BLaER1 (cell line): ENCODE results near the gene SH3PXD2A.

Source experiments
- H3K27ac ChIP-seq: shearing (Covaris generic); formaldehyde crosslinking; 2 replicates; pipeline ENCODE4 v1.8.1; 2022
- H3K27me3 ChIP-seq: shearing (Covaris generic); formaldehyde crosslinking; 2 replicates; pipeline ENCODE4 v1.8.1; 2022
- H3K36me3 ChIP-seq: shearing (Covaris generic); formaldehyde crosslinking; 2 replicates; pipeline ENCODE4 v1.8.1; 2022
- H3K4me1 ChIP-seq: shearing (Covaris generic); formaldehyde crosslinking; 2 replicates; pipeline ENCODE4 v1.8.1; 2022
- H3K4me2 ChIP-seq: shearing (Covaris generic); formaldehyde crosslinking; 2 replicates; pipeline ENCODE4 v1.8.1; 2022
- H3K4me3 ChIP-seq: shearing (Covaris generic); formaldehyde crosslinking; 2 replicates; pipeline ENCODE4 v1.8.1; 2022
- H3K9ac ChIP-seq: shearing (Covaris generic); formaldehyde crosslinking; 2 replicates; pipeline ENCODE4 v1.8.1; 2022
- H3K9me3 ChIP-seq: shearing (Covaris generic); formaldehyde crosslinking; 2 replicates; pipeline ENCODE4 v1.8.1; 2022
- H4K20me1 ChIP-seq: shearing (Covaris generic); formaldehyde crosslinking; 2 replicates; pipeline ENCODE4 v1.8.1; 2022
- Cebpa-rat ChIP-seq: shearing (Covaris generic); IDR thresholded peaks from 2 replicates; pipeline ENCODE4 v1.8.1; 2022

Gene SH3PXD2A

DNA sequence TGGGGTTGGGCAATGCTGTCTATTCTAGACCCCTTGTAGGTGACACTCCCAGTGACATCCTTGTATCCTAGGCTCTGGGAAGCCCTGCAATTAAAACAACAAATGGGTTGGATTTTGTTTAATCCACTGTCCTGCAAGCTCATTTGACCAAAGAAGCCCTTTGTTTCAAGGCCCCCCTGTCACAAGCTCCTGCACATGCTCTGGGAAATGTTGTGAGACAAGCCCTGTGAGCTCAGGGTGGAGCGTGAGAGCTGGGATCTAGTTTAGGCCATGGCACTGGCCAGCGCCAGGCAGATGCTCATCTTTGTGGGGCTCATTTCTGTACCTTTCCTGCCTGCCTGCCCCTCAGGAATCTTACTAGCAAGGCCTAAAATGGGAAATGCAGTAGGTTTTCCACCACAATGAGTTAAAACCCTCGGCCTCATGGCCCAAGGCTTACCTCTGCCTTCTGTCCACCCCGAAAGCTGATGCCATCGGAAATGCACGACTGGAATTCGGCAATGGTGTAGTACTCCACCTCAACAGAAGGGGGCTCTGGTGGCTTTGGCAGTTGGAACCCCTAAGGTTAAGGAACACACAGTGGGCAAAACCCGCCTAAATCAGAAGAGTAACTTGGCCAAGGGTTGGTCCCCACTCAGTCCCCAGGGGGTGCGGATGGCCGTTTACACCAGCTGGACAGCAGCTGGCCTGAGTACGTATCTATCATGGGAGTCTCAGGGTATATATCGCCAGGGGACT lies 249.8 kb downstream of the SH3PXD2A start:
- Histone ChIP-seq H3K9me3 (peaks cover 15% of the 10 kb centered on the region), H3K27me3 (no peaks in the 10 kb centered on the region), H3K4me1 (no peaks in the 10 kb centered on the region), H3K27ac (no peak overlapping the region), H3K4me2 (no peak overlapping the region), H3K9ac (no peak overlapping the region), H3K36me3 (peaks cover 90% of the 10 kb centered on the region), H3K4me3 (no peak overlapping the region), H4K20me1 (peaks cover 29% of the 10 kb centered on the region)
- no peak for TF ChIP-seq Cebpa-rat

DNA sequence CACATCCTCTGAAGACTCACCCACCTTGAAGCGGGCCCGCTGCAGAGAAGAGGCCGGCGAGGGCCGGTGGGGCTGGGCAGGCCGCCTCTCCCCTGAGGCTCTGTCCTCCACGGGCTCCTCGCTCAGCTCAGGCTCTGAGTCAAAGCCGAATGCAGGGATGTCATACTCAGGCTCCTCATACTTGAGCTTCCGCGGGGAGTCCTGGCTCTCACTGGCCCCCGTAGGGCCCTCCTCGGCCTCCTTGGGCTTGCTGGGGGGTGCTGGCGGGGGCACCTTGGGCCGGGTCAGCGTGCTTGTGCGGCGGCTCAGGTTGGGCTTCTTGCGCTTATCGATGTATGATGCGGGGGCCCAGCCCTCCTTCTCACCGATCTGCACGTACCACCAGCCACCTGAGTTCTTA lies 252.0 kb downstream of the SH3PXD2A start:
- peaks cover 75% of the 10 kb centered on the region for H3K36me3 ChIP-seq
- no peak overlapping the region for H3K9ac ChIP-seq
- H3K9me3 ChIP-seq: peaks cover 11% of the 10 kb centered on the region
- peaks cover 32% of the 10 kb centered on the region for H4K20me1 ChIP-seq
- no peak overlapping the region for H3K4me2 ChIP-seq
- no peak overlapping the region for H3K27ac ChIP-seq
- H3K27me3 ChIP-seq: no peaks in the 10 kb centered on the region
- TF ChIP-seq Cebpa-rat: no peak
- no peak overlapping the region for H3K4me3 ChIP-seq
- peaks cover 3% of the 10 kb centered on the region; the same call in 1 of the 2 replicates for H3K4me1 ChIP-seq

DNA sequence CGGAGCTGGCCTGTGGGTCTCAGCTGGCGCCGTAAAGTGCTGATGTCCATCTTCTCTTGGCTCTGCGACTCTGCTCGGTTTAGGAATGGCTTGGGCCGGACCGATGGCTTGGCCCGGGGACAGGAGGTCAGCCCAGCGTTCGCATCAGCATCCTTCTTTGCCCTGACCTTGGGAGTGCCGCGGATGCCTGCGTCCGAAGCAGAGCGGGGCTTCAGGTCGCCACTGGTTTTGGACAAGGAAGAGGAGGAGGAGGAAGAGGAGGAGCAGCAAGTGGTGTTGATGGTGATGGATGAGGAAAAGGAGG lies 252.6 kb downstream of the SH3PXD2A start:
- Histone ChIP-seq H3K4me1 (peaks cover 9% of the 10 kb centered on the region), H4K20me1 (peaks cover 37% of the 10 kb centered on the region), H3K9ac (no peak overlapping the region), H3K4me2 (no peak overlapping the region), H3K9me3 (peaks cover 7% of the 10 kb centered on the region), H3K4me3 (no peak overlapping the region), H3K36me3 (peaks cover 70% of the 10 kb centered on the region), H3K27me3 (no peaks in the 10 kb centered on the region), H3K27ac (no peak overlapping the region)
- TF ChIP-seq Cebpa-rat: no peak

DNA sequence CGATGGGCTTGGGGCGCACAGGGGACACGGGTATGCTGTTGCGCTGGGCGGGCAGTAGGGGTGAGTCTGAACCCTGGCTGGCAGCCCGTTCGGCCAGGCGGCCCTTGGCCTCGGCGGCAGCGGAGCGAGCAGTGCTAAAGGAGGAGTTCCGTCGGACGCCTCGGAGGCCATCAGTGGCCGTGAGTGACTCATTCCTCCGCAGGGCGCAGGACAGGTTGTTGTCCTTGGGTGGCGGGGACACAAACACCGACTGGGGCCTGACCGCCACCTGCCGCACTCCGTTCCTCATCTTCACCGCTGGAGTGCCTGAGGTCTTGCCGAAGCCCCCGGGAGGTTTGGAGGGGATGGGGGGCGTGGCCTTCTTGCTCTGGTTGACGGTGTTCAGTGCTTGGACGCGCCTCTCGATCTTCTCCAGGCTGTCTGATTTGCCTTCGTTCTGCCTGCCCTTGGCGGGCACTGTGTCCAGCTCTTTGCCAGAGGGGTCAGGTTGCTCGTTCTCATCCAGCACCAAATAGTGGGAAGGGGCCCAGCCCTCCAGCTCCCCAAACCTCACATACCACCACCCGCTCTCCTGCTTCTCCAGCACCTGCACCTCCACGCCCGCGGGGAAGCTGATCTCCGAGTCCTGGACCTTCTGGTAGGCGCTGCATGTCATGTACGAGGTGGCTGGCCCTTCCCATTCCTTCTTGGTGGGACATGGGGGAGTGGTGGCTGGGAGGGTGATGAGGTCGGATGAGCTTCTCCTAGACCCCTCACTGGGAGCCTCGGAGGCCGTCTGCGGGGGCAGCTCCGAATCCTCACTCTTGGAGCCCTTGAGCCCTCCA lies 253.1 kb downstream of the SH3PXD2A start:
- Histone ChIP-seq H3K27ac (no peak overlapping the region), H4K20me1 (peaks cover 43% of the 10 kb centered on the region), H3K9me3 (peaks cover 3% of the 10 kb centered on the region; the same call in 1 of the 2 replicates), H3K9ac (no peak overlapping the region), H3K4me1 (peaks cover 15% of the 10 kb centered on the region), H3K36me3 (peaks cover 68% of the 10 kb centered on the region), H3K4me3 (no peak overlapping the region), H3K4me2 (no peak overlapping the region), H3K27me3 (no peaks in the 10 kb centered on the region)
- no peak for TF ChIP-seq Cebpa-rat

DNA sequence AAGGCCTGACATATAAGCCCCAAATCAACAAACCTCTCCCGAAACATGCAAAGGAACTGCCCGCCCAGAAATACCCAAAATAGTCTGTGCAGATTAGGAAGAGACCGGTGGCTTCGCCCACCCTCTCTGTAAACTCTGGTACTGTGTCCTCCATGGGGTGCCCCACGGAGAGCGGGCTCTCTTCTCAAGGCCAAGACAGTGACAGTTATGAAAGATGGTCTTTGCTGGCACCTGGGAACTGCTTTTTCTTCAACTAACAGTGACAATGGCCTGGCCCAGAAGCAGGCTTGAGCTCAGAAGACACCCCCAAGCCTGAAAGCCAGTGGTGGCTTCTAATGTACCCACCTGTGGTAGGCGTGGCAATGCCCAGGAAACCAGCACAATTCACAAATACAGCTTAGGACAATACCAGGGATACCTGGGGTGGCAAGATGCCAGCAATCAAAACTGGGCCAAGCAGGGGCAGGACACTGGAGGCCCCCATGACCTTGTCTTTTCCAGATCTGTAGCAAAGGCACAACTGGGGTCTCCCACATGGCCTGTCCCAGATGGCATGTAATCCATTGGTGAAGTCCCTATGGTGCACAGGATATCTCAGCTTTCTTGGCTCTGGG lies 254.3 kb downstream of the SH3PXD2A start:
- Histone ChIP-seq H3K36me3 (peaks cover 61% of the 10 kb centered on the region), H3K9ac (no peak overlapping the region)
- no peak for TF ChIP-seq Cebpa-rat

DNA sequence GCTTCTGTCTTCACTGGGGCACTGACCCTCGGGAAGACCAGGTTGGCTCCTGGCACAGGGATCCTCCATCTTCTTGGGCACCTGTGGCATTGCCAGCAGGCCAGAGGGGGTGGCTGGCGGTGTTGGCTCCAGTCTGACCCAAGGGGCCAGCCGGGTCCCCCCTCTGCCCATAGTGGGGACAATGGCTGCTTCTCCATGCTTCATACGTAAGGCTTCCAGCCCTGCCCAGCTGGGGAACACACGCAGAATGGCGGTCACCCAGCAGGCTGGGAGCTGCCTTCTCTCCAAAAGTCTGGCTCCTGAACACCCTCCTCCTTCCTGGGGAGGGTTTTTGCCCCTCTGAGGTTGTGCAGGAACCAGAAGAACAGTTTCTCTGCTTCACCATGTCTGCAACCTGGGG lies 255.1 kb downstream of the SH3PXD2A start:
- Histone ChIP-seq H3K9ac (no peak overlapping the region), H4K20me1 (peaks cover 62% of the 10 kb centered on the region), H3K36me3 (peaks cover 54% of the 10 kb centered on the region), H3K4me3 (no peak overlapping the region), H3K4me1 (peaks cover 28% of the 10 kb centered on the region), H3K27ac (peak overlapping the region; percentile 33), H3K4me2 (no peak overlapping the region), H3K27me3 (no peaks in the 10 kb centered on the region), H3K9me3 (no peaks in the 10 kb centered on the region)
- TF ChIP-seq Cebpa-rat: no peak

More for the DNA sequence above, 254.3 kb downstream of the SH3PXD2A start:
- Histone ChIP-seq H3K4me2 (no peak overlapping the region), H3K4me3 (no peak overlapping the region), H3K27me3 (no peaks in the 10 kb centered on the region), H3K4me1 (peaks cover 27% of the 10 kb centered on the region), H4K20me1 (peaks cover 54% of the 10 kb centered on the region), H3K9me3 (no peaks in the 10 kb centered on the region), H3K27ac (peak overlapping the region; percentile 33)

DNA sequence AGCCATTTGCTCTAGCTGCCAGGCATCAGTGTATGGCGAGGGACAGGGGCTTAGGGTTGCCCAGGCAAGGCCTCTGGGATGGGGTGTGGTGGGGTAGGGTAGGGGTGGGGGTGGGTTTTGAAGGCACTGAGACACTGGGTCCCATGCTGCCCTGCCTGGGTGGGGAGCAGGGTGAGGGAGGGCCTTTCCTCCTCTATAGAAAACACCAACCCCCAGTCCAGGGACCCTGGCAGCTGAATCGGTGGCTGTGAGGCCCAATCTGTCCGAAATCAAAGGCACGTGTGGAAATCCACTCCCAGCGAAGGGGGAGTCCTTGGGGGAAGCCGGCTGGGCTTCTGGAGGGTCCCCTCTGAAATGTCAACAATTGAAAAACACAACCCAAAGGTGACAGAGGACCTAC lies 255.5 kb downstream of the SH3PXD2A start:
- Histone ChIP-seq H3K4me2 (no peak overlapping the region), H3K27ac (peak overlapping the region; percentile 33; the same call in 1 of the 2 replicates), H3K9me3 (no peaks in the 10 kb centered on the region), H3K9ac (no peak overlapping the region), H3K4me1 (peaks cover 28% of the 10 kb centered on the region), H3K4me3 (no peak overlapping the region), H3K36me3 (peaks cover 50% of the 10 kb centered on the region), H3K27me3 (no peaks in the 10 kb centered on the region), H4K20me1 (peaks cover 66% of the 10 kb centered on the region)
- no peak for TF ChIP-seq Cebpa-rat

DNA sequence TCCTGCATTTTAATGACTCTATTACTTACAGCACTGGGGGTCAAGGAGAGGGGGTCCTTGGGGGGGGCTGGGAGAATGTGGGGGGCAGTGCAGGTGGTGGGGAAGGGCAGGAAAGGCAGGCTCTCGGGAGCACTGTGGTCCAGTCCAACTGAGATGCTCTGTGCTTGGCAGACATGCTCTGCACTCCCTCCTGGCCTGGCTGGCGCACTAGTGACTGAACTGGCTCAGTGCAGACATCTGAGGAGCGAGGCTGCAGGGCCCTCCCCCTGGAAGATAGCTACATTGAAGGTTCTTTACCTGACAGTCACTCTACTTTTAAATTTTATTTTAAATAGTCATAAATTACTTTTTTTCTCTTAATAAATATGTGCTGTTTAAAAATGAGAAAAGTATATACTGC lies 256.2 kb downstream of the SH3PXD2A start:
- no peak for TF ChIP-seq Cebpa-rat
- H3K4me2 ChIP-seq: no peak overlapping the region
- H3K27ac ChIP-seq: no peak overlapping the region
- H3K9ac ChIP-seq: no peak overlapping the region
- H3K4me1 ChIP-seq: peaks cover 28% of the 10 kb centered on the region
- no peaks in the 10 kb centered on the region for H3K9me3 ChIP-seq
- H3K4me3 ChIP-seq: no peak overlapping the region
- no peaks in the 10 kb centered on the region for H3K27me3 ChIP-seq
- H4K20me1 ChIP-seq: peaks cover 73% of the 10 kb centered on the region
- peaks cover 43% of the 10 kb centered on the region for H3K36me3 ChIP-seq

DNA sequence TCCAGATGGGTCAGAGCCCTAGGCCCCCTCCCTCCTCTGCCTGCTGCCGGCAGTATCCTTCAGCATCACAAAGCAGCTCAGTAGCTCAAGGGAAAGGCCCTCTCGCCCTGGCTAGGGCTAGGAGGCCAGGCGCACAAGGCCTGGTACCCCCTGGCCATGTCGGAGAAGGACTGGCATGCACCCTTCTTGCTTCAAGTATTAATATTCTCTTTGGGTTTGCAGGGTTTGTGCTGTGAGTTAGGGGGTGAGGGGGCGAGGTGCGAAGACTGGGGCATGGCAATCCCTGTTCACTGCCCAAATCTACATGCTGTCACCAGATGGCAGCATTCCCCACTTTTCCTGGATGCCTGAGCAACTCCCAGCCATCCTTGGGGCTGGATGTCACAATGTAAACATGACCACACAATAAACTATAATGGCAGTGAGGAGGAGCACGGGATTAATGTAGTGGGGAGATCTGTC lies 256.7 kb downstream of the SH3PXD2A start:
- H3K9me3 ChIP-seq: no peaks in the 10 kb centered on the region
- no peak overlapping the region for H3K4me2 ChIP-seq
- H3K4me1 ChIP-seq: peaks cover 28% of the 10 kb centered on the region
- no peak overlapping the region for H3K4me3 ChIP-seq
- no peak overlapping the region for H3K9ac ChIP-seq
- no peak for TF ChIP-seq Cebpa-rat
- H4K20me1 ChIP-seq: peaks cover 78% of the 10 kb centered on the region
- peaks cover 37% of the 10 kb centered on the region for H3K36me3 ChIP-seq
- no peaks in the 10 kb centered on the region for H3K27me3 ChIP-seq
- no peak overlapping the region for H3K27ac ChIP-seq

DNA sequence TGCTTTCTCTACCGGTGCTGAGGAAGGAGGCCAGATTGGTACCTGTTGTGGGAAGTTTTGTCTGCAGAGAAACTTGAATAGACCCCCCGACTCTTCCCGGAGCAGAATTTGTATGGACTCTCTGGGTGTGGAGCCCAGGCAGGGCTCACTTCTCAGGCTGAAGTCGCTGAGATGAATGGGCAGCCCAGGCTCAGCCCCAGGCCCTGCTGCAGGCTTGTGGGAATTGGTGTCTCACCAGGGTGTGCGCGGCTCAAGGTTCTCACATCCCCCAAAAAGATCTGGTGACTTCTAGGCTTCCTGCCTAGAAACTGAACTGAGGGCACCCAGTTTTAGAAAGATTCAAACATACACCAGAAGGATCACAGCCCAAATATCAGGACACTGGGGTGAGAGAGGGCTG lies 258.4 kb downstream of the SH3PXD2A start:
- Histone ChIP-seq H3K9ac (0 out of 2 replicates have a peak overlapping the region, but pooled peaks have one; percentile 46), H3K36me3 (peaks cover 21% of the 10 kb centered on the region), H3K4me1 (peaks cover 28% of the 10 kb centered on the region), H3K9me3 (no peaks in the 10 kb centered on the region), H3K27ac (peak overlapping the region; percentile 38), H3K4me3 (no peak overlapping the region), H3K27me3 (no peaks in the 10 kb centered on the region), H4K20me1 (peaks cover 89% of the 10 kb centered on the region), H3K4me2 (peak overlapping the region; percentile 39)
- no peak for TF ChIP-seq Cebpa-rat
